Endometrial microvascular endothelial cells (primary cell): ENCODE results near the gene PRG2. TPM values are rescaled to one million over a fixed set of nuclear protein-coding genes. Genes with fewer than 3 reads are reported as not detected.

Source experiments
- in situ Hi-C: cut with HindIII; loops from 2 replicates; pipeline ENCODE4 v1.10.0; 2017; ENCODE audit warnings: low sequenced_read_pairs, low pct_unique_long_range_greater_than_20kb; ENCODE audit errors: inconsistent ontology term
- total RNA-seq: library from RNA; depleted of rRNA; stranded (reverse); fragments of >200 nt; gene quantifications from one replicate; pipeline ENCODE4 v1.2.3, GENCODE V29; 2015; ENCODE audit errors: inconsistent ontology term

Gene PRG2
- total RNA-seq, 1 donor from 2014 or later, result not detected

DNA sequence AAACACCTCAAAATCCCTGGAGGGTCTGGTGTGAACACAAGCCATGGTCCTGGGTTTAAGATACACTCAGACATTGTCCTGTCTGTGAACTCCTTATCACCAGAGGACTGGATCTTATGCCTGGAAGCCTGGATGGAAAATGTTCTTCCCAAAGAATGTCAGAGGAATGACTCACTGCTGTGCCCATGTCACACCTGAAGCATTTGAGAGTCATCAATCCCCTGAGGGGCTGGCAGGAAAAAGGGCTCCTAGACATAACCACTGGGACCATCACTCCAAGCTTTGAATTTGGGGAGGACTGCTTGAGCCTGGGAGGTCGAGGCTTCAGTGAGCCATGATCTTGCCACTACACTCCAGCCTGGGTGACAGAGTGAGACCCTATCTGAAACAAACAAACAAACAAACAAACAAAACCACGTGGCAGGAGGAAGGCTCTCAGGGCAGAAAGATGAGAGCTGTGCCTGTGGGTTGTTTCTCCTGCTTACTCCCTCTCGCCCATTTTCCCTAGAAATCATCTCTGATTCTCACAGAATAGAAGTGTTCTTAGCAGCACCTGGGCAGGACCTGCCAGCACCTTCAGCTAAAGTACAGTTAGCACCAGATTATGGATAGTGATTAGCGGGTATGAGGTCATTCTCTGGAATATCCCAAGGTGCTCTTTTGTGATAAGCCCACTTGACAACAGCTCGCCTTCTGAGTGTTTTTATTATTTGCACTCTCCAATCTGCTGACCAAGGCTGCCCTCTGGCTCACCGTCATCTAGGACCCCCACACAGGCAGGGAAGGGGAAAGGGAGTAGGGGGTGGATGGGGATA is 11.9 kb upstream of the PRG2 start:
- in situ Hi-C loops, result no loop called here

DNA sequence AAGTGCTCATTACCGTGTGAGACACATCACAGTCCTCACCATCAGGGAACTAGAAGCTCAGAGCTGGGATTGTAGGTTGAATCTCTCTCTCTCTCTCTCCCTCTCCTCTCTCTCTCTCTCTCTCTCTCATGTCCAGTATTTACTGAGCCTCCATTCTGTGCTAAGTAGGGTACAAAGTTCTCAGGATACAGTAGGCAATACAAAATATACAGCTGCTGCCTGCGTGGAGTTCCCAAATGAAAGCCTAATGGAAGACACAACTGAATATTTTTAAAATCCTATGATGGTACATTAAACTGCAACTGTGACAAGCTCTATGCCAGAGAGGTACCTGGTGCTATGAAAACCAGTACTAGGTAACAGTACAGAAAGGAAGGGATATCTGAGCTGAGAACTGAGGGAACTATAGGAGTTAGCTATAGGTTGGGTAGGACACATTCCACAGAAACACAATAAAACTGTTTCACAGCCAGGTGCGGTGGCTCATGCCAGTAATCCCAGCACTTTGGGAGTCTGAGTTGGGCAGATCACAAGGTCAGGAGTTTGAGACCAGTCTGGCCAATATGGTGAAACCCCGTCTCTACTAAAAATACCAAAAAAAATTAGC is 9.6 kb upstream of the PRG2 start:
- in situ Hi-C loops, result no loop called here

DNA sequence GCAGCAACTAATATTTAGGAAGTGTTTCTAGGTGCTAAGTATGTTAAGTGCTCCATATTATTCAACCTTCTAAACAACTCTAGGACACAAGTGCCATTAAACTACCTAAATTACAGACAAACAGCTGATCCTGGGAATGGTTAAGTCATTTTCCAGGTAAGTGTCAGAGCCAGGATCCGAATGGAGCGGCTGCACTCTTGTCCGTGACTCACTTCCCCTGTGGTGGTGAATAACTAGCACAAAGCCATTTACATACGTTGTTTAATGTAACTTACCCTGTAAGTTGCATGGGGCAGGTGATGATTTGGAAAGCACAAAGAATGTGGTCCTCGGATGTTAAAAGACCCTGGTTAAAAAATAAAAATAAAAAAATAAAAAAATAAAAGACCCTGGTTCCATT is 8.8 kb upstream of the PRG2 start:
- in situ Hi-C loops, result no loop called here

DNA sequence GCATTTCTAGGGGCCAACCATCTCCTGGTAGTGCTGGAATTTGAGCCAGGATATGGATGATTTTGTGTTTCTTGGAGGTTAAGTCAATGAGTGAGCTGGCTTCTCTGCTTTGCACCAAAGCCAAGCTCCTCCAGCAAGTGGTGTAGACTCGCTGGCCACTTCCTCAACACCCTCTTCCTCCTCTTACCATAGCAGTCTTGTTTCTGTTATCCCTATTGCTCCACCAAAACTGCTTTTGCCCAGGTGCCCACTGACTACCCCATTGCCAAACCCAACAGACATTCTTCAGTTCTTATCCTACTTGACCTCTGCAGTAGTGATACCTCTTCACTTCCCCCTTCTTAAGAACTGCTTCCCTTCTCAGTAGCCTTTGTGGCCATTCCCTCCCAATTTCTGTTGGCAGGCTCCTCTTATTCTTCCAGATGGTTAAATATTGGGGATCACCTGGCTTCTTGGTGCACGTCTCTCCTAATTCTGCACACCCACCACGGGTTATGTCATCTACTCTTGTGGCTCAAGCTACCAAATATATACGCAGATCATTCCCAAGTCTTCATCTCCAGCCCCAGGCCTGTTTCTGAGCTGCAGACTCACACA is 7.0 kb upstream of the PRG2 start:
- in situ Hi-C loops, result no loop called here

DNA sequence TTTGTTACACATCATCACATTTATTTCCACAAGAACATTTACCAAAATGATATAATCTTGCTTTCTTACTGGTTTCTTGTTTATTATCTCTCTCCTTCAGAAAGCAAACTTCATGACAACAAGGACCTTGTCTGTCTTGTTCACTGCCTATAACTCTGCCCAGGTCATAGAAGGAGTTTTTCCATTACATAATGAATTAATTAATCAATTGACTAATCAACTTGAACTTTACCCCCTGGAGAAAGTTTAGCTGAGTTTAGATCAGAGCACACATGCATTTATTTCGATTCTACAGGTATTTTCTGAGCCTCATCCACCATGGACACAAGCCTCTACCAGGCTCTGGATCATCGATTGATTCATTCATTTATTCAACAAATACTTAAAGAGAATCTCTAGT is 6.3 kb upstream of the PRG2 start:
- in situ Hi-C loops, result no loop called here

DNA sequence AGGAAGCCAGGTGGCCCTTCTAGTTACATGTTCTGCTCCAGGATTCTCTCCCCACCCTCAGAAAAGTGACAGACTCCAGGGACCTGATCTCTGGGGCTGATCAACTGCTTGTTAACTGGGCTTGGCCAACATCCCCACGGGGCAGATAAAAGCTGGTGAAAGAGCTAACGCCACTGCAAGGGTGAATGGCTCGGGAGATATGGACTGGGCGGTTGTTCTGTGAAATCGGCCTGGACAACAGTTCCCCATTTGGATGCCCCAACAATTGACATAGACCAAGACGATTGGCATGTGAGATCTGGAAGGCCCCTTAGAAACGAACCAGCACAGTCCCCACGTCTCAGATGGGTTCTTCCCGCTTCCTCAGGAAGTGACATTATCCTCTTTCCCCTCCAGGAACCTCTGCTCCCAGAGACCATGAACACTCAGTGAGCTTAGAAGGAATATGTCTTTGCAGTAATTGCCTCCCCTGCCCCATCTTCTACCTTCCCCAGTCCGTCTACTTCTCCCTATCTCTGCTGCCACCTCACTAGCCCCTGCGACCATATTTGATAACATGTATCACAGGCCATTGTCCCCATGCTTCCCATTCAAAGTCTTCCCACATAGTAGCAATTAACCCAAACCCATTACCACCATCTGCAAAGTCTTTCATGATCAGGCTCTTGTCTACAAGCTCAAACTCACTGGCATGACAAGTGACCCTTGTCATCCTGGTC is 5.6 kb upstream of the PRG2 start:
- in situ Hi-C loops, result no loop called here

DNA sequence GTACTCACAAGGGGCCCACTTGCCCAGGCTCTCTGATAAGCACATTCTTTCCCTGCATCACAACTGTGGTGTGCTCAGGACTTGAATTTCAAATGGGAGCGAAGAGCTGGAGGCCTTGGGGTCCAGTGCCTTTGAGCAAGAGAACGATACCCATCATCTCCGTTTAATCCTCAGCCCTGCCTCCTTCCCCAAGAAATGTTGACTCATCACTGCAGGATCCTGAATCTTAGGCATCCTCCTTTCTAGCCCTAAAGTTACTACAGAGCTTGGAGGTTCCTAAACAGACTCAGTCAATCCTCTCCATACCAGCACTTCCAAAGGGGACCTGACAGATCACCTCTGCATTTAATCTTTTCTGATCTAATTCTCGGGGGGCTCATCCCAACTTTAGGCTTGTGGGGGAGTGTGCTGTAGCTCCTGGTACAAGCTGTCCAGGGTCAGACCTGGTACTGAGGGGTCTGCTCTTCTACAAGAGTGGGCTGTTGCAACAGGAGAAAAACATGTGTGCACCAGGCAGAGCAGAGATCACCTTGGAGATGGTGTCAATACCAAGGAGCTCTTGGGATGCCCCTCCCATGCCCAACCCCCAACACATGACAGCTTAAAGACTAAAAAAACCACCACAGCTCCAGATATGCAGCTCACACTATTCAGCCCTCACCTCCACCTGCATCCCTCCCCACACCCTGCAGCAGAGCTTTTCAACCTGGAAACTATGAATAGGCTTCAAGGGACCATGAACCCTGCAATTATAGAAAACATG is 3.9 kb upstream of the PRG2 start:
- in situ Hi-C loops, result no loop called here

DNA sequence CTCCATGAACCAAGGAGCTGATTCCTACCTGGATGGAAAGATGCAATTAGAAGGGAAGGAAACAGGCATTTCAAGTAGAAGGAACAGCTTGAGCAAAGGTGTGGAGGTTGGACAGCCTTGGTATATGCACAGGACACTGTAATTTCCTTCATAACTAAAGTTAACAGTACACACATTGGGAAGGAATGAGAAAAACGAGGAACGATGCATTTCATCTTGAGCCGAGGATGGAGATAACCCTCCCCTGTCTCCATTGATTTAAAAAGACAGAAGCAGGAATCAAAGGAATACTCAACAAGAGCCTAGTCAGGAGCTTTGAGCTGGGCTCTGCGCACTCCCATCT is 2.3 kb upstream of the PRG2 start:
- in situ Hi-C loops, result no loop called here

DNA sequence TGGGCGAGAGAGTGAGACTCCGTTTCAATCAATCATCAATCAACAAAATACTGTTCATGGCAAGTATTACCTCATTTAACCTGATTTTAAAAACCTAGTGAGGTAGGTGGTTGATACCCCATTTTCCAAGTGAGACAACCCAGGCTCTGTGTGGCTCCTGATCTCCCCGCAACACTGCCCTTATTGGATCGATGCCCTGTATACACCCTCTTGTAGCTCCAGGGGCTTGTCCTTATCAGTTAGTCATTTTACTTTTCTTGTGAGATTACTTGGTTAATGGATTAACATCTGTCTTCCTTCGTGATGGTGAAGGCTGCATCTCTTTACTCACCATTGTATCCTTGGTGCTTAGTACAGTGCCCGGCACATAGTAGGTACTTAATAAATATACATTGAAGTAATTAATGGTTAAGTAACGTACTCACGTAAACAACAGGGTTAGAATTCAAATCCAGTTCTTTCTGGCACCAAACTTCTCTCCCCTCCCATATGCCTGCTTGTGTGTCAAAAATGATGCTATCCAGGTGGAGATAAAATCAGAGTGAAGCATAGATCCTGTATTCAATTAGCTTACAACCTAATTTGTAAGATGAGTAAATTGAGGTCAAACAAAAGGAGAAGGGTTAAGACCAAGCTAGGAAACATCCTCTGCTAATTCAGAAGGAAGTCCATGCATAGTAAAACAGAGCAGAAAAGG is 1.8 kb upstream of the PRG2 start:
- in situ Hi-C loops, result no loop called here

DNA sequence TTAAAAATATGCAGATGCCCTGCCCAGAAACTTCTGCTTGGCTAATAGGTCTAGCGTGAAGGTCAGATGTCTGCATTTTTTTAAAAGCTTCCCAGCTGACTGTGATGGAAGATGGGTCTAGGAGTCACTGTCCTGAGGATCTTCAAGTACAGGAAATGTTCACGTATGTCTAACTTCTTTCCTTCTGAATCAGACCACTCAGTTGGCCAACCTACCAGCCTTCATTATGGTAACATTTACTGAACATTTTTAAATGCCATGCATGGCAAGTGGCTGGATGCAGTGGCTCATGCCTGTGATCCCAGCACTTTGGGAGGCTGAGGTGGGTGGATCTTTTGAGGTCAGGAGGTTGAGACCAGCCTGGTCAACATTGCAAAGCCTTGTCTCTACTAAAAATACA is 1.1 kb upstream of the PRG2 start:
- in situ Hi-C loops, result no loop called here

DNA sequence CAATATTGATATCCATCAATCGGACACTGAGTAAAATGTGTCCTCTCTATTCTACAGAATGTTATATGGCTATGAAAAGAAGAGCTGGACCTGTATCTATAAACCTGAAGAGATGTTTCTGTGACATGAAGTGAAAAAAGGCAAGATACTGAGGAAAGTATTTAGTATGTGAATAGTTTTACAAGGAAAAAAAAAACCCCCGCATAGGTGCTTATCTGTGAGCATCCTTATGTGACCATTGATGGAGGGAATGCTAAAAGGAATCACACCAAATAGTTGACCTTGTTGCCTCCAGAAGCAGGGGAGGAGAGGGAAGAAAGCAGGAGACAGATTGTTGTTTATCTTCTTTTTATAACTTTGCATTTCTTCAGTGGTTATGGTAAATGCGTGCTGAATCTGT is 661 bp upstream of the PRG2 start:
- in situ Hi-C loops, result no loop called here

DNA sequence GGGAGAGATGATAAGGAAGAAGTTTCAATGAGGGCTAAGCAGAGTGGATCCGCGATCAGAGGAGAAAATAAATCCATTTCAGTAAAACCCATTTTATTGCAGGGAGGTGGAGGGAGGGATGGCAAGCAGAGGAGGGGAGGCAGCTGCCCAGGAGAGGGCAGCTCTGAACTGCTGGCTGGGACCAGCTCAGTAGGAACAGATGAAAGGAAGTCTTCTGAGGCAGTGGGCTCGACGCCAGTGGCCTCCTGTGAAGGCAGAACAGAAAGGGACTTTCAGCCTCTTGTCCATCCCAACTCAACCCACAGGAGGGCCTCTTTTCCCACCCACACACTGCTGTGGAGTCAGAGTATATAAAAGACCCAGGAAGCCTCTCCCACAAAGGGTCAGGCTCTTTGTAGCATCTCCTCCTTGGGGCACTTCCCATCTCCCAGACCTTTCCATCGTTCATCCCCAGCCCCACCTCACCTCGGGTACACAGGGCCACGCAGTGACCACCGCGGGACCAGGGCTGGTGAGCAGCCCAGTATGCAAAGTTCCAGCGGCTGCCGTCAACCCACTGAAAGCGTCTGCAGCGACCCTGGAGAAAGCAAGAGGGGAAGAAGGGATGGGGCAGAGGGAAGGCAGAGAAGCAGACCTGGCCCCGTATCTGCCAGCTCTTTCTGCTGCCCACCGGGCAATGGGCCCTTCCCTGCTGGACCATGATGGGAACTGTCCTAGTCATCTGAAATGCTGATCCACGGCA is 3.0 kb downstream of the PRG2 start:
- in situ Hi-C loops, result no loop called here

DNA sequence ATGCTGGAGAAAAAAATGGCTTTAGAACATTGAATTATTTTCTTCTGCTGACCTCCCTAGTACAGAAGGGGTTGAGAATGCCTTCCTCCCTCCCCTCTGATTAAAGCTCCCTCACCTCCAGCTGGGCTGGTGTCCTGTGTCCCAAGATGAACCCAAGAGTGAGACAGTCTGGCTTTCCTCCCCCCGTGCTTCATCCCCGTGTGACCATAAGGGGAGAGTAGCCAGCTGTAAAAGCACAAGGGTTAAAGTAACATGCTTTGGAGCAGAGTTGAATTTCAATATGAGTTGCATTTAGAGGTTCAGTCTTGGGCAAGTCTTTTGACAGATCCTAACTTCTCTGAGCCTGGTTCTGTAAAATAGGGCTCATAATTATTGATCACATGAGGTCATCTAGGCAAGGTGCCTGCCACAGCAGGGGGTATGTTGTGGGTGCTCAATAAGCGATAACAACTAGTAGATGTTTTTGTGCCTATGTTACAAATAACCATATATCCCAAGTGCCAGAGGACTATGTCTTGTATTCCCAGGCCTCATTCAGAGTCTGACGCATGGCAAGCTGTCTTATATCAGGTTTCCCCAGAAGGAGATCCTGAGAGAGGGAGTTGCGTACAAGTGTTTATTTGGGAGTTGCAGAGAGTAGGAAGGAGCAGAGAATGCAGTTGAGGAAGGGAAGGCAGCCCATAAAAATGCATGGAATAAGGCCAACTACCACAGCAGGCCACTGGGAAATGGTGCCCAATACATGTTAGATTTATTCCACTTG is 4.1 kb downstream of the PRG2 start:
- in situ Hi-C loops, result no loop called here

DNA sequence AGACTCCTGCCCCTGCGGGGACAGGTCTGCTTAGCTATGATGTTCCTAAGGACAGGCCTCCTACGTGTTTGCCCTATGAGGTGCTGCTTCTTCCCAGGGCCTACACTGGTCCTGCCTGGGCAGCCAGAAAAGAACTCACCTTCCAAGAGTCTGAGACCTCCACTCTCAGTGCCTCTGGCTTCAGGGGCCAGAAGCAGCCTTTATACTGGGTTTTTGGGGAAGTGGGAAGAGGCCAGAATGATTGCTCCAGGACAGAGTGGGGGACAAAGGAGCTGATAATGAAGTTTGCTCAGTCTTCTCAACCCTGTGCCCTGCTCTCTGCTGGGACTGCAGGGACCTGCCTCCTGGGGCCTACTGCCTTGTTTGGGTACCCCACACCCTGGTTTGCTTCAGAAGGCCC is 9.5 kb downstream of the PRG2 start, which contains the start of gene PRG3:
Gene PRG3, minus strand, starts transcription at position 176 of the 400 bp plus-strand sequence. CDS start 442 bp downstream, outside the sequence.
- in situ Hi-C loops, result no loop called here

DNA sequence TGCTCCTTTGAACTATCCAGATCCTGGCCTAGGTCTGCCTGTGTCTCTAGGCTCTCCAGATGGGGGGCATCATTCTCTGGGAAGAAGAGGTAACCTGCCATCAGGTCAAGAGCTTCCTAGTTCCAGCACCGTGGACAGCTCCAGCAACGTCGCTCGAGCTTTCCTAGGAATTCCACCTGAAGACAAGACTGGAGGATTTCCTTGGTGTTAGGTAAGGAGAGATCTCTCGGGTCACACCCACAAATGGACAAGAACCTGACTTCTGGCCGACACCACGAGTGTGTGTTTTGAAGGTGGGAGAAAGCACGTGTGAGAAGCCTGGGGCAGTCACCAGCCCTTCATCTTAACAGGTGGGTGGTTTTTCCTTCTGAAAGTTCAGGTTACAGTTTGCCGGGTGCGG is 10.7 kb downstream of the PRG2 start:
- in situ Hi-C loops, result no loop called here

DNA sequence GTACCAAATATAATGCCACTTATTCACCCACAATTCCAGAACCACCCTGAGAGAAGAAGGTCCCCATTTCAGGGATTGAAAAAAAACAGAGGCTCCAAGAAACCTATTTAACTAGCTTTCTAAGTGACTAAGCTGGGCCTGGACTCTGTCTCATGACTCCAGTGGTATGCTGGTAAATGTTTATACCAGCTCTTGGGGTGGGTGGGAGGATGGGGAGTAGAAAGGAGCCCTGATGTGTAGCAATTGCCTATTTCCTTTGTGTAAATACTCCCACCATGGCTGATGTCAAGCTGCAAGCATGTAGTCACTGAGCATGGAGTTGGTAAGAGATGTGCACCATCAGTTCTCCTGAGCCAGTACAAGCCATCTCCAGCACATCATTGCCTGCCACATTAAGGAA is 12.3 kb downstream of the PRG2 start:
- in situ Hi-C loops, result no loop called here

DNA sequence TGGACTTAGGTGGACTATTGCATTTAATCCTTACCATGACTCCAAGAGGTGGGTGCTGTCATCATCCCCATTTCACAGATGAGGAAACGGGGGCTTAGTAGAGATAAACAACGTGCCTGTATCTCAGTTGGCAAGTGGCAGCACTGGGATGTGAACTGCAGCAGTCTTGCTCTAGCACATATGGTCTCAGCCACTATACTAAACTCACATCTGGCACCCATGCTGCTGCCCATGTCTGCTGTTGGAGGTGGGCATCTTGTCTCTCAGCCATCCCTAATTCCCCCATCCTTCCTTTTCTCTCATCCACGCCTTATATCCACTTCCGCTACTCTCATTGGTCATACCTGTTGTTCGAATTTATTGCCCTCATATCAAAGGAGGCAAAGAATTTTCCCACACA is 13.3 kb downstream of the PRG2 start:
- in situ Hi-C loops, result no loop called here
